Measurements from ENCODE around the gene MS4A4A. TPM values are rescaled to one million over a fixed set of nuclear protein-coding genes. Genes with fewer than 3 reads are reported as not detected.

Gene MS4A4A
- total and polyA plus RNA-seq, 12 donors = 2.2 to 31.6 (median 9.1) TPM

DNA sequence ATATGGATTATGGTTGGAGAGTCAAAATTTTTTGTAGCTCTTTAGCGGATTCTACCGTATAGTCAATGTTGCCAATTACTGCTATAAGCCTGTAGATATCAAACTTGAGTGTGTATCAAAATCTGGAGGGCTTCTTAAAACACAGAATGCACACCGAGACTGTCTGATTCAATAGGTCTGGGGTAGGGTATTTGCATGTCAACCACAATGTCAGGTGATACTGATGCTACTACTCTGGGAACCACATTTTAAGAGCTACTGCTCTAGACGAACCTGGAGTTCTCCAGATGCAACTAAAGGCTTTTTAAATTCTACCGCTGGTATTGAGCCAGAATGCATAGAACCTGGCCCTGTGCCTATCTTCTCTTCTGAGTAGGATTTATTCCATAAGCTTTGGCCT is 15.8 kb upstream of the MS4A4A start:
- no peak for ATAC-seq
- WGBS, 2 donors = 58 to 76% methylated on average over 5 of the region's 5 CpGs
- intact Hi-C loops (cut with DNase I) = loop anchor here in 1 of 10 donors (10.0 kb wide), 1 partner anchor 440 kb away; no protein-coding TSS in a partner anchor

DNA sequence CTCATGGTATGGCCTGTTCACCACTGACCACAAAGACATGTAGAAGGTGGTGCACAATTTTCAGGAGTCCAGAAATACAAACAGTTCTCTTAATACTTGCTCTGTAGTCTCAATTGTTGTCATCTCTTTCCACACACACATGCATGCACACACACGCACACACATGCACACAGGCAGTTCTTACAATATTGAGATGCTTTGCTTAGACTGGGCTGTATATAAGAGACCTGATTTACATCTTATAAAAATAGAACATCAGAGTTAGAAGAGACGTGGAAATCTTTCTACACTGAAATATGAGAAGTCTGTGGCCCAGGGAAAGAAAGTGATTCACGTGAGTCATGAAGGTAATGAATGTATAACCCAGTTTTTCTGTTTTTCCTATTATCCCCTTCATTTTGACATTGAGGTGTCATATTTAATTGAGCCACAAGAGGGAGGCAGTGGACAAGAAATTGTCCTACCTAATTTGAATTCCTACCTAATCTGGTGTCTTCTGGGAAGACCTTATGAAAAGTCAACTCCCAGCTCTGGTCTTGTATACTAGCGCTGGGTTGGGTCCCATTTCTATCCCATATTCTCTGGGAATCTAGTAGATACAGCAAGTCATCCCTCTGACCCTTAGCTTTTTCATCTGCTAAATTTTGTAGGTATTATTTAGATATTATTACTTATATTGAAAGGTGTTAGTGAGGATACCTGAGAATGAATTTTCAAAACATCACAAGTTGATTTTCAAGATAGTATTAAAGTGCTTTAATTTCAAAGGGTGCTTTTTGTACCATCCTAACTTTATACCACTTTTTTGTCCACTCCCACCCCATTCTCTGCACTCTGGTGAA is 14.9 kb upstream of the MS4A4A start:
- Histone ChIP-seq H3K27ac (no peak overlapping the region), H3K36me3 (no peaks in the 10 kb centered on the region), H3K4me3 (no peak overlapping the region), H3K9me3 (peaks cover 0 to 22% (median 8%) of the 10 kb centered on the region in 11 donors), H3K4me1 (peaks cover 0 to 9% (median 0%) of the 10 kb centered on the region in 9 donors), H3K27me3 (peaks cover 0 to 5% (median 0%) of the 10 kb centered on the region in 7 donors)
- DNase-seq (peak in 1 of 2 donors; percentile 11), ATAC-seq (peak in 1 of 8 donors; percentile 33)
- WGBS, 2 donors = 23 to 29% methylated on average over 4 of the region's 4 CpGs
- TF ChIP-seq, protein P1, sequence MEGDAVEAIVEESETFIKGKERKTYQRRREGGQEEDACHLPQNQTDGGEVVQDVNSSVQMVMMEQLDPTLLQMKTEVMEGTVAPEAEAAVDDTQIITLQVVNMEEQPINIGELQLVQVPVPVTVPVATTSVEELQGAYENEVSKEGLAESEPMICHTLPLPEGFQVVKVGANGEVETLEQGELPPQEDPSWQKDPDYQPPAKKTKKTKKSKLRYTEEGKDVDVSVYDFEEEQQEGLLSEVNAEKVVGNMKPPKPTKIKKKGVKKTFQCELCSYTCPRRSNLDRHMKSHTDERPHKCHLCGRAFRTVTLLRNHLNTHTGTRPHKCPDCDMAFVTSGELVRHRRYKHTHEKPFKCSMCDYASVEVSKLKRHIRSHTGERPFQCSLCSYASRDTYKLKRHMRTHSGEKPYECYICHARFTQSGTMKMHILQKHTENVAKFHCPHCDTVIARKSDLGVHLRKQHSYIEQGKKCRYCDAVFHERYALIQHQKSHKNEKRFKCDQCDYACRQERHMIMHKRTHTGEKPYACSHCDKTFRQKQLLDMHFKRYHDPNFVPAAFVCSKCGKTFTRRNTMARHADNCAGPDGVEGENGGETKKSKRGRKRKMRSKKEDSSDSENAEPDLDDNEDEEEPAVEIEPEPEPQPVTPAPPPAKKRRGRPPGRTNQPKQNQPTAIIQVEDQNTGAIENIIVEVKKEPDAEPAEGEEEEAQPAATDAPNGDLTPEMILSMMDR (IDR thresholded peaks at IDR 0.05) = peak; percentile 49 to 78 (median 67)
- intact Hi-C loops (cut with DNase I) = loop anchor here in 1 of 10 donors (10.0 kb wide), 1 partner anchor 441 kb away; no protein-coding TSS in a partner anchor

More for the DNA sequence above, 15.8 kb upstream of the MS4A4A start:
- Histone ChIP-seq H3K27me3 (peaks cover 0 to 5% (median 0%) of the 10 kb centered on the region in 7 donors), H3K9me3 (peaks cover 0 to 13% (median 0%) of the 10 kb centered on the region in 11 donors), H3K4me3 (no peak overlapping the region), H3K36me3 (no peaks in the 10 kb centered on the region), H3K4me1 (peaks cover 0 to 9% (median 0%) of the 10 kb centered on the region in 9 donors), H3K27ac (no peak overlapping the region)
- no peak for DNase-seq
- TF ChIP-seq, protein P1 (IDR thresholded peaks at IDR 0.05) = no peak

DNA sequence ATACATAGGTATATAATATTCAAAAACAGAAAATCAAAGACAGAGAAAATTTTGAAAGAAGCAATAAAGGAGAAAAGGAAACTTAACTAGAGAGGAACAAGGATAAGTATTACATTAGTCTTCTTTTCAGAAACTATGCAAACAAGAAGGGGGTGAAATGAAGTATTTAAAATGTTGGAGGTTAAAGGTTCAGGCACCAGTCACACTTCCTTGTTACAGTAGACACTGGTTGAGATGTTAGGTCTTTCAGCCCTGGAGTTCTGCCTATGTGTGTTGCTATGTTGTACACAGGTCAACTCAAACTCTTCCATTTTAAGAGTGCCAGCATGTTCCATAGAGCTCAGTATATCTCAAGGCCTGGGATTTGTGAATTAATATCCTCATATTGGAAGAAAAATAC is 6.0 kb upstream of the MS4A4A start:
- H3K36me3 ChIP-seq = no peaks in the 10 kb centered on the region
- H3K4me3 ChIP-seq = no peak overlapping the region
- peaks cover 0 to 4% (median 0%) of the 10 kb centered on the region in 7 donors for H3K27me3 ChIP-seq
- DNase-seq (no peak), ATAC-seq (no peak)
- TF ChIP-seq, protein P1 (IDR thresholded peaks at IDR 0.05) = no peak
- peaks cover 0 to 16% (median 10%) of the 10 kb centered on the region in 11 donors for H3K9me3 ChIP-seq
- H3K27ac ChIP-seq = no peak overlapping the region
- H3K4me1 ChIP-seq = no peaks in the 10 kb centered on the region
- intact Hi-C loops (cut with DNase I) = no loop called here

DNA sequence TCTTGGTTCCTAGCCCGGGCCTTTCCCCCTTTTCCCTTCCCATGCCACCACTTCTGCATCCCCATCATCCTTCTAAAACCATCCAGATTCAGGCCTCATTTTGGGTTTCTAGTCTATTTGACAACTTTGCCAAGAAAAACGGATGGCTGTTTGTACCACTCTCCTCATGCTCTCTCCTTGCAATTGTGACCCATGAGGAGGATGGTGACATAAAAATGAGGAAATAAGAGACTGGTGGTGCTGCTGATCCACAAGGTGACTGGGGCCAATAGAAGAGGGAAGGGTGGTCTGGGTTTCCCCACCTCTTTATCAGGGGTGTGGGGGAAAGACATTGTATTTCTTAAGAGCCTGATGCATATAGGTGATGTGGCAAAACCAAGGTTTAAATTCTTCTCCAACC is 1.0 kb downstream of the MS4A4A start:
- H3K36me3 ChIP-seq = no peaks in the 10 kb centered on the region
- ATAC-seq = peak in 1 of 8 donors; percentile 50
- TF ChIP-seq, protein P1 (IDR thresholded peaks at IDR 0.05) = no peak
- DNase-seq = no peak
- intact Hi-C loops (cut with DNase I) = no loop called here
- no peaks in the 10 kb centered on the region for H3K27me3 ChIP-seq
- H3K9me3 ChIP-seq = no peaks in the 10 kb centered on the region
- WGBS, 2 donors = 53 to 56% methylated on average over 2 of the region's 2 CpGs
- H3K4me3 ChIP-seq = peak overlapping the region in 5 of 10 donors; percentile 14 to 53 (median 24)
- H3K4me1 ChIP-seq = peaks cover 0 to 12% (median 0%) of the 10 kb centered on the region in 9 donors
- peak overlapping the region in 4 of 10 donors; percentile 14 to 86 (median 44) for H3K27ac ChIP-seq
